Measurements from ENCODE around the gene GID8.

The GID8 gene

GRCh38 chr20:62923669-62924441 lies 14.1 kb upstream of the GID8 start:
- DNase-seq = no peak

- DNase-seq = peak; percentile 9 to 61
Observed at GRCh38 chr20:62924442-62925075, 13.4 kb upstream of the GID8 start.

- no peak for DNase-seq
Observed at GRCh38 chr20:62925076-62925419, 12.9 kb upstream of the GID8 start.

GRCh38 chr20:62925420-62926228 lies 12.3 kb upstream of the GID8 start:
- DNase-seq = peak; percentile 29 to 67

- DNase-seq = peak; percentile 70 to 97
Observed at GRCh38 chr20:62926229-62927127, 11.5 kb upstream of the GID8 start, which contains the start of gene DIDO1. Gene DIDO1 (minus strand): TSS chr20:62926505.

- DNase-seq = no peak
Observed at GRCh38 chr20:62927128-62927705, 10.7 kb upstream of the GID8 start.

GRCh38 chr20:62928246-62928939 lies 9.6 kb upstream of the GID8 start:
- DNase-seq = no peak

- DNase-seq = no peak
Observed at GRCh38 chr20:62929051-62929538, 8.9 kb upstream of the GID8 start.

- DNase-seq = no peak
Observed at GRCh38 chr20:62931464-62931863, 6.5 kb upstream of the GID8 start.

GRCh38 chr20:62933966-62934365 lies 4.0 kb upstream of the GID8 start:
- no peak for DNase-seq

GRCh38 chr20:62935204-62935967 lies 2.6 kb upstream of the GID8 start:
- no peak for DNase-seq

- DNase-seq = no peak
Observed at GRCh38 chr20:62935968-62936585, 1.9 kb upstream of the GID8 start.

GRCh38 chr20:62937268-62938104 lies 461 bp upstream of the GID8 start:
- DNase-seq = peak; percentile 81 to 98

GRCh38 chr20:62940875-62941274 lies 2.9 kb downstream of the GID8 start:
- DNase-seq = no peak

GRCh38 chr20:62941792-62942191 lies 3.8 kb downstream of the GID8 start:
- DNase-seq = no peak

- no peak for DNase-seq
Observed at GRCh38 chr20:62942456-62942855, 4.5 kb downstream of the GID8 start.

- no peak for DNase-seq
Observed at GRCh38 chr20:62943396-62943795, 5.4 kb downstream of the GID8 start.

GRCh38 chr20:62944184-62944583 lies 6.2 kb downstream of the GID8 start:
- no peak for DNase-seq

- no peak for DNase-seq
Observed at GRCh38 chr20:62944746-62945145, 6.8 kb downstream of the GID8 start.
